ENCODE results near the gene EBF3.

Gene EBF3

DNA sequence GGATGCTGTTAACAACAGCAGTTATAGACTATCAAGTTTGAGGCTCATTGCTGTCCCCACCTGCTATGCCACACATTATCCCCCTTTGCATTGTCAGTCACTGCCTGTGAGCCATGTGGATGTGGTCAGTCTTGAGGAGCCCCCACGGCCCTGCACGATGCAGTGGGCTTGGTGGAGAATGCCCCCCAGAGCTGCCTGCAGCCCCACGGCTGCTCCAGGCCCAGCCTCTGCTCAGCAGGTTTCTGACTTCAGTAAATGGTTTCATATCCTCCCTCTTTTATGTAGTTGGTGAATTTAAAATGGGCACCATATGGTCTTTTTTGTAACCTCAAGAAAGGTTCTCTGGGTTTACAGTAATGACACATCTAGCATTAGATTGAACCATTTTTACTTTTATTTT, 164.1 kb downstream of the EBF3 start:
- DNase-seq (ENCODE audit: low read depth in 3 of 3): no peak

GRCh38 chr10:129796710-129797420, 167.2 kb downstream of the EBF3 start:
- no peak for DNase-seq (ENCODE audit: low read depth in 3 of 3)

- DNase-seq (ENCODE audit: low read depth in 3 of 3): no peak
Observed at GRCh38 chr10:129793996-129794395, 170.1 kb downstream of the EBF3 start.

- DNase-seq (ENCODE audit: low read depth in 3 of 3): no peak
Observed at GRCh38 chr10:129793479-129793878, 170.6 kb downstream of the EBF3 start.

GRCh38 chr10:129792864-129793263, 171.2 kb downstream of the EBF3 start:
- DNase-seq (ENCODE audit: low read depth in 3 of 3): no peak

DNA sequence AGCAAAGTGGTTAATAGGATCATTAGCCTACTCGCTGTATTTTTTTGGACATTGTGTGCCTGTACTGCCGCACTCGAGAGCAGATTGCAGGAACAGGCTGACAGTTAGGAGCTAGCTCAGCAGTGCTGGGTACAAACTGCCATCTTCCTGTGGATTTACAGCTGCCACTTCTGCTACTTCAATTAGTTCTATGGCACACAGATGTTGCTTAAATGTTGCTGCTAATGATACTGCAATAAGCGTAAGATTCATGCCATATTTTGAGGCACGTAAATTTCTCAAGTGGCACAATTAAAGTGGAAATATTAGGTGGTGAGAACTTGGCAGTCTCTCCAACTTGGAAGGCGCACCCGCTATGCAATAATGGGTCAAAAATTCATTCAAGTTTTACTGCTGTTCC, 171.9 kb downstream of the EBF3 start:
- DNase-seq (ENCODE audit: low read depth in 3 of 3): no peak

GRCh38 chr10:129790715-129791446, 173.2 kb downstream of the EBF3 start:
- no peak for DNase-seq (ENCODE audit: low read depth in 3 of 3)

DNA sequence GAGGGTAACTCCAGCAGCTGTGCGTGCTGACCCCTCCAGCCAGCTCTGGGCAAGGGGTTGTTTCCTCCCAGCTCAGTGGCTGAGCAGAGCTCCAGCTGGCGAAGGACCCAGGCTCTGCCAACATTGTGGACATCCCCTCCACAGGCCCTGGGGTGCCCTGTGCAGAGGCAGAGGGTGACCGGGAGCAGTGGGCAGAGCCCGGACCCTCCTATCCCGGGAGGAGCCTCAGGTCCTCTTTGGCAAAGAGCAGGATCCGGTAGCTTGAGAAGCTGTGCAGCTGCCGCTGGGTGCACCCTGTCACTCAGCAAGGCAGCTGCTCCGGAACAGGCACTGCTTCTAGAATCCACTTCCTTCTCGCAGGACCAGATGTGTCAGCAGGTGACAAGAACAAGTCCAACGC, 175.9 kb downstream of the EBF3 start:
- no peak for DNase-seq (ENCODE audit: low read depth in 3 of 3)

DNA sequence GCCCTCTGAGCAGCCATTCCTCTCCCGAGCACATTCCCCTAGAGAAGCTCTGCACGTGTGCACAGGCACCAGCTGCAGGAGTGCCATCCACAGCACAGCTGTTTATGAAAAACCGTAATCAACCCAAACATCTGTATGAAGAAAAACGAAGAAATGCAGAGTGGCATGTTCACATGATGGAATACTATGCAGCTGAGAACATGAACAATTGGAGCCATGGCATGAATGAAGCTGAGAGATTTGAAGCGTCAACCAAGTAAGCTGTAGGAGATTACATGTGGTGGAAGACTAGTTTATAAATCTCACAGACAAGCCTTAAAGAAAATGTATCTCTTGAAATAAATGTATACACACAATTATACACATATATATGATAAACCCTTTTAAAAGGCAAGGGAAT, 176.5 kb downstream of the EBF3 start:
- DNase-seq (ENCODE audit: low read depth in 3 of 3): no peak

DNA sequence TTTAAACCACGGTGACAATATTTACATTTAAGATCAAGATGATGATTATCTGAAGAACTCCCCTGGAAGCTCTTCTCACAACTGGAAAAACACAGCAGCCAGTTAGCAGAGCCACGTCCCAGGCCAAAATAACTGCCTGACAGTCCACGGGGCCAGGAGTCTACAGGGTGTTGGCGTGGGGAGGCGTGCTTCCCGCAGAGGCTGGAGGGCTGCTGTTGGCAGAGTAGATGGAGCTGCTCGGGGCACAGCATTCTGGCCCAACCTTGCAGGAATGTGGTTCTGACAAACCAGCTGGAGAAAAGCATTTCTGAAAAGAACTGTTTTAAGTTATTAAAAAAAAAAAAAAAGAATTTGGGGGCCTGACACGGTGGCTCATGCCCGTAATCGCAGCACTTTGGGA, 177.9 kb downstream of the EBF3 start:
- DNase-seq (ENCODE audit: low read depth in 3 of 3): no peak

GRCh38 chr10:129785536-129785981, 178.5 kb downstream of the EBF3 start:
- DNase-seq (ENCODE audit: low read depth in 3 of 3): no peak
